COLO668 (cell line): Measurements from ENCODE around the gene BTF3.
"Not testable (repeated sequence)": the region's sequence is repeated elsewhere in the genome, so short reads cannot be mapped to it uniquely, and the experiment has no call there.

Experiments
- DNase-seq: peaks from one replicate; lab custom pipeline; 2025; ENCODE audit not compliant: unreplicated experiment; lab: John Stamatoyannopoulos, UW

Gene BTF3

DNA sequence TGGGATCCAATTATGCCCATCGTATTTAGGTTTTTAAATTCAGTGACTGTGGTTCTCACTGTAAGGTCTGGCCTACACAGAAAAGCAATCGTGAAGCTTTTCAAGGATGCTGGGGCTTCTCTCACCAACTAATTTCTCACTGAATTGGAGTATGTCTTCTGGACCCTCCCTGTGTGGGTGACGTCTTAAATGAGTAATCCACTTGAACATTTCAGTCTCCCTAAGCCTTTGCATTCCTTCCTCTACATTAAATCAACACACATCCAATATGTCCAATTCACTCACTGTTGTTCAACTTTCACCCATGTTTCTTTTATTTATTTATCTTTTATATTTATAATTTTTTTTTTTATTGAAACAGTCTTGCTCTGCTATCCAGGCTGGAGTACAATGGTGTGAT, 12.5 kb upstream of the BTF3 start:
- no peak for DNase-seq

DNA sequence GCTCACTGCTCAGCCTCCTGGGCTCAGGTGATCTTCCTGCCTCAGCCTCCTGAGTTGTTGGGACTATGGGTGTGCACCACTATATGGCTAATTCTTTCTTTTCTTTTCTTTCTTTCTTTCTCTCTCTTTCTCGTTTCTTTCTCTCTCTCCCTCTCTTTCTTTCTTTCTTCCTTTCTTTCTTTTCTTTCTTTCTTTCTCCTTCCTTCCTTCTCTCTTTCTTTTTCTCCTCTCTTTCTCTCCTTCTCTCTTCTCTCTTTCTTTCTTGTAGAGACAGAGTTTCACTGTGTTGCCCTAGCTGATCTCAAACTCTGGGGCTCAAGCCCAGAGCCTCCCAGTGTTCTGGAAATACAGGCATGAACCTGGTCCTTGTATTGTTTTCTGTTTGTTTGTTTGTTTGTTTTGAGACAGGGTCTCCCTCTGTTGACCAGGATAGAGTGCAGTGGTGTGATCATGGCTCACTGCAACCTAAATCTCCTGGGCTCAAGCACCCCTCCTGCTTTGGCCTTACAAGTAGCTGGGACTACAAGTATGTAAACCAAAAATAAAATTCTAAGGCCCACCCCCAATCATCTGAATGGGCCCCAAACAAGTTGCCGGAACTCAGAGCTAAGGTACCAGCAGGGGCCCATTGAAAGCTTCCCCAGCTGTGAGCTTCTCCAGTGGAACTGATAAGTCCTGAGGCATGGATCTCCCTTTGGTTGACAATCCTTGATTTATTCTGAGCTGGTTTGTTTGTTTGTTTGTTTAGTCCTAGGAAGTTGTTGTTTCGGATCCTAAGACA, 11.9 kb upstream of the BTF3 start:
- DNase-seq, result no peak

DNA sequence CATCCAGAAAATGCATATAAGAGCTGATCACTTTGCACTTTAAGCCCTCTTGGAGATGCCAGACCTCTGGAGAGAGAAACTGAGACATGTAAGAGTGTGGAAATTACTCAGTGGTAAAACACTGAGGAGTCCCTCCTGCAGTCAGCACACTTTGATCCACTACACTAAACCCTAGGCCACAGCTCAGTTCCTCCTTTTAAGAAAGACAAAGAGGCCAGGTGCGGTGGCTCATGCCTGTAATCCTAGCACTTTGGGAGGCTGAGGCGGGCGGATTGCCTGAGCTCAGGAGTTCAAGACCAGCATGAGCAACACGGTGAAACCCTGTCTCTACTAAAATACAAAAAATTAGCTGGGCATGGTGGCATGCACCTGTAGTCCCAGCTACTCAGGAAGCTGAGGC, 11.0 kb upstream of the BTF3 start:
- not testable (repeated sequence) for DNase-seq

DNA sequence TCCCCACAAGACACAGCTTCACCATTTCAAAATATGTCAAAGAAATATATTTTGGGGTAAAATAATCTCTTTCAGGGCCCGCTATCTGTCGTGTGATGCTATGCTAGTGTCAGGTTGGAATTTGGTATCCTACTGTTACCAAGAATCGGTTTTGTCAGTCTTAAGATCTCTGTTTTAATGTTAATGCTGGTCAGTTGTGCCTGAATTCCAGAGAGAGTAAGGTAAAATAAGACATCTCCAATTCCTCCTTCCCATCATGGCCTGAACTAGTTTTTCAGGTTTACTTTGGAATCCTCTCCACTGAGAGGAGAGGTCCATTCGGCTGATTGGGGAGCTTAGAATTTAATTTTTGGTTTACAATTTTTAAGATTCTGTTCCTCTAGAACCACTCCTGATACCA, 10.4 kb upstream of the BTF3 start:
- DNase-seq, result no peak

DNA sequence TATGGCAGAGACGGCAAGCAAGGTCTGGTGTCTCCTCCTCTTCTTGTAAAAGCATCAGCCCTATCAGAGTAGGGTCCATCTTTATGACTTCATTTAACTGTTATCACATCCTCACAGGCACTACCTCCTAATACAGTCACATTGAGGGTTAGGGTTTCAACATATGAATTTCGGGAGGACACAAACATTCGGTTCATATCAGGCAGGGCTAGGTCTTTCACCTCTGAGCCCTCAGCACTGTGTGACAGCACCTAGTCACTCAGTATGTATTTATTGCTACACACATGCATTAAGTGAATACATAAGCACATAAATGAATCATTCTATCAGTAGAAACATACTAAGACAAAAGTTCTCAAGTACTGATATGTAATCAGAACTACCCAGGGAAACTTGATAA, 9.4 kb upstream of the BTF3 start:
- DNase-seq, result no peak

DNA sequence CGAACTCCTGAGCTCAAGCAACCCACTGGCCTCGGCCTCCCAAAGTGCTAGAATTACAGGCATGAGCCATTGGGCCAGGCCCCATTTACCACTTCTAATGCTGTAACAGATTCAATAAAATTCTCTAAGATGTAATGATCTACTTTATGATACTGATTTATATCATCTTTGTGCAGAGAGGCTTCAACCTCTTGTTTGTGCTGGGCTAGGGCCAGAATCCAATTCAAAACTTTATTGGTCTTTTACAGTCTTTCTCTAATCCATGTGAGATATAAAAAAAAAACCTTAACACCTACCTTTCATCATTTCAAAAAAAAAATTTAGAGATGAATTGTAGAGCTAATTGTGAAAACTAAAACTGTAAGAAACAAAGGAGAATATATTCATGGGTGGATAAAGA, 8.2 kb upstream of the BTF3 start:
- no peak for DNase-seq

DNA sequence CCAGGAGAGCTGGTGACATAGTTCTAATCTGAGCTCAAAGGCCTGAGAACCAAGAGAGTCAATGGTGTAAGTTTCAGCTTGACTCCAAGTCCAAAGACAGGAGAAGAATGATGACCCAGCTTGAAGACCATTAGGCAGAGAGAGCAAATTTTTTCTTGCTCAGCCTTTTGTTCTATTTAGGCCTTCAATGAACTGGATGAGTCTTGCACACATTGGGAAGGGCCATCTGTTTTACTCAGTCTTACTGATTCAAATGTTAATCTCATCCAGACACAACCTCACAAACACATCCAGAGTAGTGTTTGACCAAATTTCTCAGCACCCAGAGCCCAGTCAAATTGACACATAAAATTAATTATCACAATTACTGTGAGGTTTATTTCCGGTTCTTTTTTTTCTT, 7.1 kb upstream of the BTF3 start:
- DNase-seq, result no peak

DNA sequence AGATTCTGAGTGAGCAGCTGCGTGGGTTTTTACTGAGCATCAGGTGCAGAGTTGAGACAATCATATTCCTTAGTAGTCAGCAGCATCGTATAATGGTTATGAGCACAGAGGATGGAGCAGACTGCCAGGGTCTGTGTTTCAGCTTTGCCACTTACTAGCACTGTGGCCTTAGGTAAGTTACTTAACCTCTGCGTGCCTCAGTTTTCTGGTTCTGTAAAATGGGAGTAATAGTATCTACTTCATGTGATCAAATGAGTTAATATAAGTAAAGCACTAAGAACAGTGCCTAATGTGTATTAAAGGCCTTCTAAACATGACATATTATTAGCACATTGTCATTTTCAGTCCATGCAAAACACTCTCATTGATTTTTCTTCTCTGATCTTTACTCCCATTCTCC, 4.8 kb upstream of the BTF3 start:
- DNase-seq, result no peak

DNA sequence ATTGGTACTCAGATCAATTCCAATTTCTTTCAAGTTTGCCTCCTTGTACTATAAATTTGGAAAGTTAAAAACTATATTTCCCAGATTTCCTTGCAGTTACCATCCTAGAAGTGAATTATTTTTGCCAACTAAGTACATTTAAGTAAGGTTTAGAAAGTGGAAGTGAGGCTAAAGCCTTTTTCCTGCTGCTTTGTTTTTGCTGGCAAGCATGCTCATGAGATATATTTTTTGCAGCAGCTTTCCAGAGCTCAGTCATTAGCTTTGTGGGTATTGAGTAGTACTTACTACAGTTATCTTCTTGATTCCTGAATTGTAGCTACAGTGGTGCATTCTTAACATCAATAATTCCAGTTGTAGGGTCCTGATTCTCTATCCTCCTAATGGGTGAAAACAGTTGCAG, 3.5 kb upstream of the BTF3 start:
- DNase-seq, result no peak

DNA sequence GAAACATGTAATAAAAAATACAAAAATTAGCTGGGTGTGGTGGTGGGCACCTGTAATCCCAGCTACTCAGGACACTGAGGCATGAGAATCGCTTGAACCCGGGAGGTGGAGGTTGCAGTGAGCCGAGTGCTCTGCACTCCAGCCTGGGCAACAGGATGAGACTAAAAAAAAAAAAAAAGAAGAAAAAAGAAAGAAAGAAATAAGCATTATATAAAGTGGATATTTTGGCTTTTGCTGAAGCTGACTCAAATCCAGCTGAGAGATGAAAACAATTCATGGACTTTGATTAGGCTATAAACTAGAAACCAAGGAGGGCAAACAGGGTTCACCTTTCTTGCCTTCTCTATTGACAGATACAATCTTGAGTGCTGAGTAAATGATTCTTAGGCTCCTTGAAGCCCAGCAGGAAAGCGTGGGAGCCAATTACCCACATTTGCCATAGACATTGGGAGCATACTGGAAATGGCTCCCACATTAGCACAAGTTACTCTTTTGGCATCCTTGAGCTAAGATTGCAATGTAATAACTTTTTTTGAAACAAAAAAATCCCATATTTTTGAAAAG, 2.4 kb upstream of the BTF3 start:
- no peak for DNase-seq

DNA sequence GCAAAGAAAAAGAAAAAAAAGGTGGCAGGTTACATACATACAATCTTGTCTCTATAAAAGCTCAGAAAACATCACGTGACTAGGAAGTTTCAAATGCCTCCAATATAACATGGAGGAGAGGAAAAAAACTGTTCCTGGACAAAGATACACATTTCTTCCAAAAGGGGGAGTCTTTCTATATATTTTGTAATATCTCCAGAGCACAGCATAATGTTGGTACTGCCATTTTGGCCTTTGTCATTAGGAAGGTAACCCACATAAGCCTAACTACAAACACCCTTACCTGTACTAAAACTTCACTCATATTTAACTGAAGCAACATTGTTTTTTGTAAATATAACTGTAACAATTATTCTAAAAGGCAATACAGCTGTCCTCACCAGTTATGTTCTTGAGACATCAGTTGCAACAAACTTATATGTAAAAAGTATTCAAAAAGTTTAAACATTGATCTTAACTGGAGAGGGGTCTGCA, 1.2 kb upstream of the BTF3 start:
- no peak for DNase-seq

DNA sequence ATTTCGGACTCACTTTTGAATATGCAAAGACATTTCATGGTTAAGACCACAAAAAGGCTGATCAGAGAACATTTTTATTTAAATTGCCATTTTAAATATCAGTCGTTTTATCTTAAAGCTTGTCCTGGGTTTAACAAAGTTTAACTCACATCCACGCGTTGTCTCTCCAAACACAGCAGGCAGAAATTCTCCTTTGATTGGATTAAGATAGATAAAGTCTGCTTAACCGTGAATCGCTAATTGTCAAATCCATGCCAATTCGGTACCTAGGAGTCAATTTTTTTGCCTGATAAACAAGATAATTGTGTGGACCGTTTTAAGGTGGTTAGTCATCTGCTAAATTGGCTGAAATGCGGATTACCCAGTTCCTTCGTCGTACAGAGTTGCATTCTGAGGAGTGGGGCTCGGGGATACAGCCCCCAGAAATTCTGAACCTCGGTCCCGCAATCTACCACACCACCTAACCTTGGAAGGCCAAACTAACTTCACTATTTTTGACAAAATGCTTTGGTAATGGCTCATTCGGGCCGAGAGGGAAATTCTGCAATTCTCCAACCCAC, 665 bp upstream of the BTF3 start:
- DNase-seq, result no peak

DNA sequence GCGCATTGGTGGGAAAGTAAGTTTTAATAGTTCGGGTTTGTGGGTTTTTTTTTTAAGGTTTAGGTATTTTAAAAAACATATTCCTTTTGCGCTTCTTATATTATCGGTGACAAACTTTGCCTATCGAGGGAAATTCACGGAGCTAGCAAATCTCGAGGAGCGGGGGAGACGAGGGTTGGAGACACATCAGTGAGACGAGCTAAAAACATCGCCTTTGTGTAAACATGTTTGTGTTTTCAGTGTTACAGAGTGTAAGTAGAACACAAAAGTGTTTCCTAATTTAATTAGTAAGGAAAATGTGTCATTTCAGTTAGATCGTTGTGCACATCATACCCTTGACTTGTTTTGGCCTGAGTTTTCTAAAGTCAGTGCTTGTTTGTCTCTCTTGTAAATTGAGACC, 945 bp downstream of the BTF3 start:
- no peak for DNase-seq

DNA sequence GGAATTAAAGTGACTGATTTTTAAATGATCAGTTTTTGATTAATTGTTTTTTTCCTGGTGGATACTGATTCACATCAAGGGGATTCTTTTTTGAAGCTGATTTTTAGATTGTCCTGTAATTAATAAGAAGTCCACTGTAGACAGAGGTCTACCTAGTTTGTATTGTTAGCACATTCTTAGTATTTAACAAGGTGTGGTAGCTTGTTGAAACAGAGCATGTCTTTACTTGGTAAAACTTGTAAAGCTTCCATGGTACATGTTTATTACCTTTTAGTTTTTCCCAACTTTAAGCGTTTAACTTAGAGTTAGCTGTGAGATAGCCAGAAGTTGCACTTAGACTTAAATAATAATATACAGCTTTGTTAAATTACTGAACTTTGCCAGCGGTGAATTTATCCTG, 1.5 kb downstream of the BTF3 start:
- no peak for DNase-seq

DNA sequence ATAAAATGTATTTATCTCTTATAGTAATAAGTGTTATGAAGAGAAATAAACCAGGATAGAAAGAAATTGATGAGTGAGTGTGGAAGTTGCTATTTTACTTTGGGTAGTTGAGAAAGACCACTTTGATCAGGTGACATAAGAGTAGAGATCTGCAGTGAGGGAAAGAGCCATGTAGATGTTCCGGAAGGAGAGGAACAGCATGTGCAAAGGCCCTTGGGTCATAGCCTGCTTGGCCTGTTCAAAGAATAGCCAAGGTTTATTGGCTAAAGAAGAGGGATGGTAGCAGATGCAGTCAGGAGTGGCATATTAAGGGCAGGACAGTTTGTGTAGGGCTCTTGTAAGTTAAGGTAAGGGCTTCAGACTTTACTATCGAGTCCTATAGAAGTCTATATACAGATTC, 3.2 kb downstream of the BTF3 start:
- no peak for DNase-seq

DNA sequence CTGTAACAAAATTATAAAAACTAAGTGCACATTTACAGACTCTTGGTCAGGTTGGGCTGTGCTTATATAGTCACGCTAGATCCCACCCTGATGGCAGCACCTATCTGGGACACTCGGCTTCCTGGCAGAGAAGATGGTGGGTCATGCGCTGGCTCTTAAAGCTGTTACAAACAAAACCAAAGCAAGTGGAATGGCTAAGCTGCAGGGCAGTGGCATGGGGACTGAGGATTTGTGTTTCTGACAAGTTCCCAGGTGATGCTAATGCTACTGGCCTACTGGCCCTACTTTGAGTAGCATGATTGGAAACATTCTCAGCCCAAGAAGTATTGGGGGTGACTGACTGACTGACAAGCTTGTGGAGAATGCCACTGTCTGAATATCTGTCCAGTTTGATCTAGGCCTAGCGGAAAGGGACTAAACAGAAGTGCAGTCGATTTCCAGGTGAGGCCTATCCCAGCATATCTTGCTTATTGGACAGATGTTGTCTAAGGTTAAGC, 8.3 kb downstream of the BTF3 start:
- DNase-seq, result no peak

DNA sequence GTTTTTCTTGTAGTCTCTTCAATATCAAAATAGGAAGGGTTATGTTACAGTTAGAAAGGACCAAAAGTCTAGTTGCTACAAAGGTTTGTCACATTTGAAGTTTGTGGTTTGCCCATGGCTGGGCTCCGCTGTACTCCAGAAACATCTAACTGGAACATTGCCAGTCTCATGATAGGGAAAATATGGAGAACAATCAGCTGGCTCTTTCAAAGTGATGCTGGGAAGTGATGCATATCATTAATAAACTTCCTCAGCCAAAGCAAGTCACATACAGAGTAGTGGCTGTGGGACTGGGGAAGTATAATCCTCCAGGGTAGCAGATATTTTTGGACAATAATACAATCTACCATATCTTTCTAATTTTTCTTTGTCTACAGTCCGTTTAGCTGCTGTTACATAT, 8.8 kb downstream of the BTF3 start:
- no peak for DNase-seq

DNA sequence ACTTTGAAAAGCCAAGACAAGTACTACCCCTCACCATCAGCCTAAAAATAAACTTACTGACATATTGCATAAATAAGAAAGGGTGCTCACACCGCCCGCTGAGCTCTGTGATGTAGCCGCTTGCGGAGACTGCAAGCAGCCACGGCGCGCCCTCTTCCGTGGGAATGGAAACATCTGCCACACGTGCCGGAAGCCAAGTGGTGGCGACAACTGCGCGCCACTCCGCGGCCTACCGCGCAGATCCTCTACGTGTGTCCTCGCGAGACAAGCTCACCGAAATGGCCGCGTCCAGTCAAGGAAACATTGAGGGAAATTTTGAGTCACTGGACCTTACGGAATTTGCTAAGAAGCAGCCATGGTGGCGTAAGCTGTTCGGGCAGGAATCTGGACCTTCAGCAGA, 10.3 kb downstream of the BTF3 start:
- not testable (repeated sequence) for DNase-seq

DNA sequence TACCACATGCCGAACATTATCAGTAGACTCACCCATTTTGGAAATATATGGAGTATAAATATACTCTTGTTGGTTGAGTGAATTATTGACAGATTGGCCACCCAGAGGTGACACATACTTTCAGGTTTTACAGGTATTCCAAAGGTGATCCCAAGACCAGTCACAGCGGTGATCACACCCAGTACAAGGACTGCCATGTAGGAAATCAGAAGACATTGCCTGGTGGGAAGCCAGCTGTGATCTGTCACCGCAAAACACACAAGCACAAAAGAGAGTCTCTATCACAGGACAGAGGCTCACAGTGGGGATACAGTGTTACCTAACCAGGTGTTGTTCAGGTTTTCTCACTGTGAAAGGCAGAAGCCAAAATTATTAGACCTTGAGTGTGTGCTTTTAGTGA, 15.8 kb downstream of the BTF3 start:
- no peak for DNase-seq

DNA sequence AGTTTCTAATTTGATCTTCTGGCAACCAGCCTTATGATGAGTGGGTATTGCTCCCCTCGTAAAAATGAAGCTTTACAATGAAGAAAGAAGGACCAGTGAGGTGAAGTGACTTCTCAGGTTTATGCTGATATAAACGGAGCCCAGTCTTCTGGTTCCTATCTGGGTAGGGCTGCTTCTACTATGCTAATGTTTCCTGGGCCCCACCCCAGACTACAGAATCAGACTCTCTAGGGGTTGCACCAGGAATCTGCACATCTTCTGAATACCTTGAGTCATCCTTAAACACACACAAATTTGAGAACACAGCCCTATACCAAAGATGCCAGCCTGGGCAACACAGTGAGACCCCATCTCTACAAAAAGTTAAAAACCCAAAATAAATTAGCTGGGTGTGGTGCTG, 16.2 kb downstream of the BTF3 start:
- no peak for DNase-seq

DNA sequence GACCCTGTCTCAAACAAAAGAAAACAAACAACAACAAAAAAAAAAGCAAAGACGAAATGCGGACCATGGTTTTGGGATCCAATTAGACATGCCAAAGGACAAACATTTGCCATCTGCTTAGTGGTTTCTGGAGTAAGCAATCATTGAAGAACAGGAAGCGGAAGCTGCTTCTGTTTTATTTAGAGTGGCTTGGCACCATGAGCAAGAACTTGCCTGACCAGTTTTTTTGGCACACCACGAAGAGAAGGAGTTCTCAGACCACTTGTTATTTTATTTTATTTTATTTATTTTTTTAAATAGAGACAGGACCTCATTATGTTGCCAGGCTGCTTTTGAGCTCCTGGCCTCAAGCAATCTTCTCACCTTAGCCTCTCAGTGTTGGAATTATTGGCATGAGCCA, 17.0 kb downstream of the BTF3 start:
- DNase-seq, result peak; percentile 18

DNA sequence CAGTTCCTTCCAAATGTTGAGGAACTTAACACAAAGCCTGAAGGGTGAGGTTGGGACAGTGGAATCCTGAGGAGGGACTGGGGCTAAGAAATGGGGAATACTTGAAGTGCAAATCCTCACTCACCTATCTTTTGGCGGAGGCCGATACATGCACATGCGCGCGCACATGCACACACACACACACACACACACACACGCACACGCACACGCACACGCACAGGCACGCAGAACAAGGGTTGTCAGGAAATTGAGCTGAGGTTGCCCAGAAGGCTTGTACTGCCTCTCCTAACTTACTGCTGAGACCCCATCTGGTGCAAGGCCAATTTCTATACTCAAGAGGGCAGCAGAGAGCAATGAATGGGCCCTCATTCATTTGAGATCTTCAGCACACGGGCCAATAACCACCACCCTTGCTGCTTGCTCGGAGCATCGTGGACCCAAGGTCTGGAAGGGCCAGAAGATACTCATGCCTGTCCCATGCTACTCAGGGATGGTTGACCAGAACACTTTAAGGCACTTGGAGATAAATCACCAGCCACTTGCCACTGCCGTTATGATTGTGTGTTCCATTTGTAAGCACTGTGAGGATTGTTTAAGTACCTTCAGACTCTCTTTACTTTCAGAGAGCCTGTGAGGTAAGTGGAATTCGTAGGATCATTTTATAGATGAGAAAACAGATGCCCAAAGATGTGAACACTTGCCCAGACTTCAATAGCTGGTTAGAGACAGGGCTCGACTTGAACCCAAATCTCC, 21.5 kb downstream of the BTF3 start:
- DNase-seq, result peak; percentile 58
